Mucosa of stomach (tissue), 1 donor: ENCODE results near the gene IL6.

Experiments used
- H3K27me3 ChIP-seq: one replicate; pipeline ENCODE4 v1.7.0; 2013; ENCODE audit warnings: mild to moderate bottlenecking, low read length; ENCODE audit not compliant: control insufficient read depth, insufficient read depth
- H3K36me3 ChIP-seq: one replicate; pipeline ENCODE4 v1.7.0; 2013; ENCODE audit warnings: low read length; ENCODE audit not compliant: control insufficient read depth, insufficient read depth
- H3K4me1 ChIP-seq: one replicate; pipeline ENCODE4 v1.7.0; 2013; ENCODE audit warnings: mild to moderate bottlenecking, low read length; ENCODE audit not compliant: control insufficient read depth, insufficient read depth
- H3K4me3 ChIP-seq: one replicate; pipeline ENCODE4 v1.7.0; 2013; ENCODE audit warnings: low read length
- H3K9ac ChIP-seq: one replicate; pipeline ENCODE4 v1.7.0; 2013; ENCODE audit warnings: mild to moderate bottlenecking, low read length, moderate library complexity
- H3K9me3 ChIP-seq: one replicate; pipeline ENCODE4 v1.7.0; 2013; ENCODE audit warnings: mild to moderate bottlenecking, low read length, moderate library complexity; ENCODE audit not compliant: control insufficient read depth
- donor health status: Pancreatic carcinoma.

Gene IL6

GRCh38 chr7:22720791-22721786 is 5.9 kb upstream of the IL6 start:
- H3K27me3 ChIP-seq, result no peaks in the 10 kb centered on the region
- H3K9me3 ChIP-seq, result no peaks in the 10 kb centered on the region
- H3K4me1 ChIP-seq, result no peaks in the 10 kb centered on the region
- no peaks in the 10 kb centered on the region for H3K36me3 ChIP-seq
- no peak overlapping the region for H3K4me3 ChIP-seq
- H3K9ac ChIP-seq, result no peak overlapping the region

GRCh38 chr7:22722536-22723180 is 4.3 kb upstream of the IL6 start:
- H3K4me3 ChIP-seq, result no peak overlapping the region
- peaks cover 9% of the 10 kb centered on the region for H3K27me3 ChIP-seq
- H3K9me3 ChIP-seq, result no peaks in the 10 kb centered on the region
- H3K4me1 ChIP-seq, result no peaks in the 10 kb centered on the region
- H3K9ac ChIP-seq, result no peak overlapping the region
- H3K36me3 ChIP-seq, result no peaks in the 10 kb centered on the region

GRCh38 chr7:22723181-22723601 is 3.8 kb upstream of the IL6 start:
- H3K4me3 ChIP-seq, result no peak overlapping the region
- H3K36me3 ChIP-seq, result no peaks in the 10 kb centered on the region
- H3K9ac ChIP-seq, result no peak overlapping the region
- no peaks in the 10 kb centered on the region for H3K4me1 ChIP-seq
- peaks cover 11% of the 10 kb centered on the region for H3K27me3 ChIP-seq
- H3K9me3 ChIP-seq, result no peaks in the 10 kb centered on the region

GRCh38 chr7:22723637-22724036 is 3.4 kb upstream of the IL6 start:
- H3K4me3 ChIP-seq, result no peak overlapping the region
- no peaks in the 10 kb centered on the region for H3K4me1 ChIP-seq

DNA sequence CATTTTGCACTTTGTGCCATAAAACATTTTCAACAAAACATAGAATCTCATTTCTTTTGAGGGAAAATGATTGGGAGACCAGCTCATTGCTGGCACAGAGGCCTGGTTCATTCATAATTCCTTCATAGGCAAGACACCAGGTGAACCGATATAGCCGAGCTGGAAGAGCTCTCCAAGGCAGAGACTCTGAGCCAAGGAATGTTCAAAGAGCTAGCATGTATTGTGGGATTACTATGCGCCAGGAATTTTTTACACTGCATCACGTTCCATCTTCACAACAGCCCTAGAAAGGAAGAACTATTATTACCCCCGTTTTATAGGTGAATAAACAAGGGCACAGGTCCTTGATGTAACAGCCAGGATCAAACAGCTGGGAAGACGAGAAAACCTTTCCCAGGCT is 2.1 kb upstream of the IL6 start:
- H3K36me3 ChIP-seq, result no peaks in the 10 kb centered on the region
- H3K9me3 ChIP-seq, result no peaks in the 10 kb centered on the region
- H3K4me3 ChIP-seq, result no peak overlapping the region
- no peaks in the 10 kb centered on the region for H3K4me1 ChIP-seq
- H3K9ac ChIP-seq, result no peak overlapping the region
- H3K27me3 ChIP-seq, result peaks cover 11% of the 10 kb centered on the region

More at GRCh38 chr7:22723637-22724036, 3.4 kb upstream of the IL6 start:
- Histone ChIP-seq H3K9ac (no peak overlapping the region), H3K27me3 (peaks cover 11% of the 10 kb centered on the region), H3K9me3 (no peaks in the 10 kb centered on the region), H3K36me3 (no peaks in the 10 kb centered on the region)

- peaks cover 11% of the 10 kb centered on the region for H3K27me3 ChIP-seq
- H3K4me1 ChIP-seq, result no peaks in the 10 kb centered on the region
- no peak overlapping the region for H3K9ac ChIP-seq
- no peaks in the 10 kb centered on the region for H3K36me3 ChIP-seq
- no peak overlapping the region for H3K4me3 ChIP-seq
- H3K9me3 ChIP-seq, result no peaks in the 10 kb centered on the region
Observed at GRCh38 chr7:22725585-22725984, 1.4 kb upstream of the IL6 start.

- peaks cover 11% of the 10 kb centered on the region for H3K27me3 ChIP-seq
- H3K4me1 ChIP-seq, result no peaks in the 10 kb centered on the region
- H3K9ac ChIP-seq, result peak overlapping the region; percentile 11
- H3K36me3 ChIP-seq, result no peaks in the 10 kb centered on the region
- no peaks in the 10 kb centered on the region for H3K9me3 ChIP-seq
- no peak overlapping the region for H3K4me3 ChIP-seq
Observed at GRCh38 chr7:22726345-22726906, 574 bp upstream of the IL6 start.

- Histone ChIP-seq H3K36me3 (no peaks in the 10 kb centered on the region), H3K9me3 (no peaks in the 10 kb centered on the region), H3K4me1 (no peaks in the 10 kb centered on the region), H3K27me3 (peaks cover 11% of the 10 kb centered on the region), H3K9ac (no peak overlapping the region), H3K4me3 (no peak overlapping the region)
Observed at GRCh38 chr7:22727714-22728035, 675 bp downstream of the IL6 start.

DNA sequence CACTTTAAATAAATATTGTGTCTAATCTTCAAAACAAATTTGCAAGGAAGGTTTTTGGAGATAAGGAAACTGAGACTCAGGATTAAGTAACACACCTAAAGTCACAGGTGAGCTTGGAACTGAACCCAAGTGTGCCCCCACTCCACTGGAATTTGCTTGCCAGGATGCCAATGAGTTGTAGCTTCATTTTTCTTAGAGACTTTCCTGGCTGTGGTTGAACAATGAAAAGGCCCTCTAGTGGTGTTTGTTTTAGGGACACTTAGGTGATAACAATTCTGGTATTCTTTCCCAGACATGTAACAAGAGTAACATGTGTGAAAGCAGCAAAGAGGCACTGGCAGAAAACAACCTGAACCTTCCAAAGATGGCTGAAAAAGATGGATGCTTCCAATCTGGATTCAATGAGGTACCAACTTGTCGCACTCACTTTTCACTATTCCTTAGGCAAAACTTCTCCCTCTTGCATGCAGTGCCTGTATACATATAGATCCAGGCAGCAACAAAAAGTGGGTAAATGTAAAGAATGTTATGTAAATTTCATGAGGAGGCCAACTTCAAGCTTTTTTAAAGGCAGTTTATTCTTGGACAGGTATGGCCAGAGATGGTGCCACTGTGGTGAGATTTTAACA is 1.5 kb downstream of the IL6 start:
- H3K36me3 ChIP-seq, result no peaks in the 10 kb centered on the region
- no peaks in the 10 kb centered on the region for H3K4me1 ChIP-seq
- no peak overlapping the region for H3K9ac ChIP-seq
- H3K4me3 ChIP-seq, result no peak overlapping the region
- peaks cover 11% of the 10 kb centered on the region for H3K27me3 ChIP-seq
- H3K9me3 ChIP-seq, result no peaks in the 10 kb centered on the region

GRCh38 chr7:22729180-22729825 is 2.3 kb downstream of the IL6 start:
- H3K9me3 ChIP-seq, result no peaks in the 10 kb centered on the region
- peaks cover 11% of the 10 kb centered on the region for H3K27me3 ChIP-seq
- no peak overlapping the region for H3K9ac ChIP-seq
- no peaks in the 10 kb centered on the region for H3K4me1 ChIP-seq
- H3K4me3 ChIP-seq, result no peak overlapping the region
- H3K36me3 ChIP-seq, result no peaks in the 10 kb centered on the region

DNA sequence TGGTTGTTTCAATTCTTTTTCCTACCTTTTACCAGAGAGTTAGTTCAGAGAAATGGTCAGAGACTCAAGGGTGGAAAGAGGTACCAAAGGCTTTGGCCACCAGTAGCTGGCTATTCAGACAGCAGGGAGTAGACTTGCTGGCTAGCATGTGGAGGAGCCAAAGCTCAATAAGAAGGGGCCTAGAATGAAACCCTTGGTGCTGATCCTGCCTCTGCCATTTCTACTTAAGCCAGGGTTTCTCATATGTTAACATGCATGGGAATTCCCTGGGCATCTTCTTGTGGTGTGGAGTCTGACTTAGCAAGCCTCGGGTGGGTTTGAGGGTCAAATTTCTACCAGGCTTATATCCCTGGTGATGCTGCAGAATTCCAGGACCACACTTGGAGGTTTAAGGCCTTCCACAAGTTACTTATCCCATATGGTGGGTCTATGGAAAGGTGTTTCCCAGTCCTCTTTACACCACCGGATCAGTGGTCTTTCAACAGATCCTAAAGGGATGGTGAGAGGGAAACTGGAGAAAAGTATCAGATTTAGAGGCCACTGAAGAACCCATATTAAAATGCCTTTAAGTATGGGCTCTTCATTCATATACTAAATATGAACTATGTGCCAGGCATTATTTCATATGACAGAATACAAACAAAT is 3.2 kb downstream of the IL6 start:
- Histone ChIP-seq H3K4me3 (no peak overlapping the region), H3K27me3 (peaks cover 11% of the 10 kb centered on the region), H3K9me3 (no peaks in the 10 kb centered on the region), H3K9ac (no peak overlapping the region), H3K36me3 (no peaks in the 10 kb centered on the region), H3K4me1 (no peaks in the 10 kb centered on the region)
